HEK293 (cell line): Measurements from ENCODE around the gene SPTBN5.

ENCODE experiments used
- CTCF ChIA-PET: fragments of 350-600 bp; formaldehyde crosslinking; extraction: SDS; loops from one replicate; lab custom pipeline; 2021; ENCODE audit warnings: antibody characterized with exemption; lab: Yijun Ruan, JAX
- POLR2A ChIA-PET: fragments of 300-600 bp; formaldehyde crosslinking; extraction: SDS; loops from one replicate; lab custom pipeline; 2020; ENCODE audit warnings: antibody characterized with exemption, inconsistent platforms; lab: Yijun Ruan, JAX
- H3K27ac ChIP-seq: fragments of 200-500 bp; sonication (Bioruptor generic); 2 replicates; pipeline ENCODE4 v1.5.1; 2014; ENCODE audit warnings: low read depth, low read length, control low read depth, inconsistent platforms; ENCODE audit errors: extremely low read depth
- H3K36me3 ChIP-seq, 2 experiments: fragments of 200-500 bp in 1 of 2; sonication (Bioruptor generic) in 1 of 2; 1 replicate in 1 of 2; 2 replicates in 1 of 2; pipeline ENCODE4 v1.5.1; 2014 to 2017; ENCODE audit warnings: inconsistent platforms in 2 of 2, low read length in 2 of 2; ENCODE audit not compliant: control insufficient read depth in 2 of 2, insufficient read depth in 1 of 2
- H3K4me1 ChIP-seq: fragments of 200-500 bp; sonication (Bioruptor generic); 2 replicates; pipeline ENCODE4 v1.5.1; 2014; ENCODE audit warnings: mild to moderate bottlenecking, low read length, inconsistent platforms; ENCODE audit not compliant: control insufficient read depth, insufficient read depth
- H3K4me3 ChIP-seq: 2 replicates; pipeline ENCODE4 v1.5.1; 2011; ENCODE audit warnings: low read depth, mild to moderate bottlenecking, control low read depth, low read length, moderate library complexity
- H3K9me3 ChIP-seq: fragments of 200-500 bp; sonication (Bioruptor generic); 2 replicates; pipeline ENCODE4 v1.5.1; 2014; ENCODE audit warnings: low read depth, low read length, inconsistent platforms; ENCODE audit not compliant: control insufficient read depth, insufficient read depth
- BCL11A ChIP-seq: fragments of 450-650 bp; formaldehyde crosslinking; IDR thresholded peaks from 2 replicates; pipeline ENCODE4 v1.5.1; 2016; ENCODE audit warnings: low read depth, missing biosample characterization, missing genetic modification characterization
- BCL11B ChIP-seq: fragments of 450-650 bp; formaldehyde crosslinking; IDR thresholded peaks from 2 replicates; pipeline ENCODE4 v1.5.1; 2016; ENCODE audit warnings: low read depth, missing biosample characterization, missing genetic modification characterization
- GLI4 ChIP-seq: fragments of 450-650 bp; formaldehyde crosslinking; IDR thresholded peaks from 2 replicates; pipeline ENCODE4 v1.5.1; 2016; ENCODE audit warnings: missing biosample characterization, missing genetic modification characterization
- IKZF3 ChIP-seq: fragments of 450-650 bp; IDR thresholded peaks from 2 replicates; pipeline ENCODE4 v1.5.0; 2018; ENCODE audit warnings: missing biosample characterization, mild to moderate bottlenecking, missing genetic modification characterization, moderate library complexity
- KLF1 ChIP-seq: fragments of 450-650 bp; formaldehyde crosslinking; IDR thresholded peaks from 2 replicates; pipeline ENCODE4 v1.5.1; 2016; ENCODE audit warnings: missing biosample characterization, missing genetic modification characterization
- KLF10 ChIP-seq: fragments of 450-650 bp; IDR thresholded peaks from 2 replicates; pipeline ENCODE4 v1.5.1; 2018; ENCODE audit warnings: missing biosample characterization, mild to moderate bottlenecking, missing genetic modification characterization
- PRDM1 ChIP-seq: fragments of 450-650 bp; formaldehyde crosslinking; IDR thresholded peaks from 2 replicates; pipeline ENCODE4; 2016; ENCODE audit warnings: missing biosample characterization, missing genetic modification characterization
- ZFP41 ChIP-seq: fragments of 450-650 bp; formaldehyde crosslinking; IDR thresholded peaks from 2 replicates; pipeline ENCODE4 v1.5.1; 2016; ENCODE audit warnings: missing biosample characterization, missing genetic modification characterization, borderline replicate concordance
- ZNF146 ChIP-seq: fragments of 450-650 bp; formaldehyde crosslinking; IDR thresholded peaks from 2 replicates; pipeline ENCODE4 v1.5.1; 2016; ENCODE audit warnings: missing biosample characterization, missing genetic modification characterization
- ZNF169 ChIP-seq: fragments of 450-650 bp; formaldehyde crosslinking; IDR thresholded peaks from 2 replicates; pipeline ENCODE4 v1.5.1; 2016; ENCODE audit warnings: missing biosample characterization, missing genetic modification characterization
- ZNF19 ChIP-seq: fragments of 450-650 bp; formaldehyde crosslinking; IDR thresholded peaks from 2 replicates; pipeline ENCODE4; 2016; ENCODE audit warnings: missing biosample characterization, missing genetic modification characterization, low read depth
- ZNF221 ChIP-seq: fragments of 450-650 bp; formaldehyde crosslinking; IDR thresholded peaks from 2 replicates; pipeline ENCODE4 v1.5.1; 2017; ENCODE audit warnings: missing biosample characterization, missing genetic modification characterization, borderline replicate concordance
- ZNF23 ChIP-seq: fragments of 450-650 bp; formaldehyde crosslinking; IDR thresholded peaks from 2 replicates; pipeline ENCODE4 v1.5.1; 2016; ENCODE audit warnings: missing biosample characterization, missing genetic modification characterization, borderline replicate concordance
- ZNF280C ChIP-seq: fragments of 450-650 bp; formaldehyde crosslinking; IDR thresholded peaks from 2 replicates; pipeline ENCODE4 v1.5.1; 2016; ENCODE audit warnings: missing biosample characterization, missing genetic modification characterization
- ZNF394 ChIP-seq: fragments of 450-650 bp; formaldehyde crosslinking; IDR thresholded peaks from 2 replicates; pipeline ENCODE4 v1.5.1; 2016; ENCODE audit warnings: missing biosample characterization, missing genetic modification characterization, mild to moderate bottlenecking, moderate library complexity, borderline replicate concordance
- ZNF398 ChIP-seq: fragments of 450-650 bp; formaldehyde crosslinking; IDR thresholded peaks from 2 replicates; pipeline ENCODE4 v1.5.1; 2017; ENCODE audit warnings: missing biosample characterization, missing genetic modification characterization
- ZNF473 ChIP-seq: fragments of 450-650 bp; formaldehyde crosslinking; IDR thresholded peaks from 2 replicates; pipeline ENCODE4 v1.5.1; 2017; ENCODE audit warnings: missing biosample characterization, missing genetic modification characterization
- ZNF529 ChIP-seq: fragments of 450-650 bp; formaldehyde crosslinking; IDR thresholded peaks from 2 replicates; pipeline ENCODE4 v1.5.1; 2017; ENCODE audit warnings: missing genetic modification characterization, missing biosample characterization; ENCODE audit not compliant: insufficient replicate concordance
- ZNF664 ChIP-seq: fragments of 450-650 bp; formaldehyde crosslinking; IDR thresholded peaks from 2 replicates; pipeline ENCODE4 v1.5.1; 2016; ENCODE audit warnings: missing biosample characterization, missing genetic modification characterization
- ZNF76 ChIP-seq: fragments of 450-650 bp; formaldehyde crosslinking; IDR thresholded peaks from 2 replicates; pipeline ENCODE4; 2016; ENCODE audit warnings: low read depth, missing biosample characterization, missing genetic modification characterization, borderline replicate concordance
- ZNF837 ChIP-seq: fragments of 450-650 bp; formaldehyde crosslinking; IDR thresholded peaks from 2 replicates; pipeline ENCODE4 v1.5.1; 2016; ENCODE audit warnings: missing biosample characterization, missing genetic modification characterization
- ZSCAN23 ChIP-seq: fragments of 450-650 bp; formaldehyde crosslinking; IDR thresholded peaks from 2 replicates; pipeline ENCODE4 v1.5.1; 2016; ENCODE audit warnings: missing biosample characterization, missing genetic modification characterization
- TF ChIP-seq, protein P1 (sequence below): fragments of 450-650 bp; formaldehyde crosslinking; IDR thresholded peaks from 2 replicates; pipeline ENCODE4 v1.5.1; 2016; ENCODE audit warnings: missing biosample characterization, missing genetic modification characterization
- TF ChIP-seq, protein P2 (sequence below): fragments of 450-650 bp; formaldehyde crosslinking; IDR thresholded peaks from 2 replicates; pipeline ENCODE4 v1.5.1; 2017; ENCODE audit warnings: missing biosample characterization, missing genetic modification characterization
- TF ChIP-seq, protein P3 (sequence below): fragments of 450-650 bp; formaldehyde crosslinking; IDR thresholded peaks from 2 replicates; pipeline ENCODE4 v1.5.1; 2016; ENCODE audit warnings: missing biosample characterization, missing genetic modification characterization

The SPTBN5 gene

GRCh38 chr15:41933771-41934170 lies 39.9 kb upstream of the SPTBN5 start:
- POLR2A ChIA-PET = interaction anchor here (1.5 kb wide), 1 partner anchor 39 kb away, joined by 9 read pairs; the partner anchor contains the start of gene EHD4
- peaks cover 32% of the 10 kb centered on the region for H3K4me1 ChIP-seq
- no peaks in the 10 kb centered on the region for H3K36me3 ChIP-seq
- no peaks in the 10 kb centered on the region for H3K9me3 ChIP-seq
- no peak overlapping the region for H3K4me3 ChIP-seq
- no peak overlapping the region for H3K27ac ChIP-seq
- TF ChIP-seq, protein P1, sequence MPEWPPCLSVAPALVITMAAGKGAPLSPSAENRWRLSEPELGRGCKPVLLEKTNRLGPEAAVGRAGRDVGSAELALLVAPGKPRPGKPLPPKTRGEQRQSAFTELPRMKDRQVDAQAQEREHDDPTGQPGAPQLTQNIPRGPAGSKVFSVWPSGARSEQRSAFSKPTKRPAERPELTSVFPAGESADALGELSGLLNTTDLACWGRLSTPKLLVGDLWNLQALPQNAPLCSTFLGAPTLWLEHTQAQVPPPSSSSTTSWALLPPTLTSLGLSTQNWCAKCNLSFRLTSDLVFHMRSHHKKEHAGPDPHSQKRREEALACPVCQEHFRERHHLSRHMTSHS (tag by site-specific recombination) = no peak
- no peak for TF ChIP-seq IKZF3 (tag by site-specific recombination)
- no peak for TF ChIP-seq BCL11A (tag by site-specific recombination)
- TF ChIP-seq, protein P2, sequence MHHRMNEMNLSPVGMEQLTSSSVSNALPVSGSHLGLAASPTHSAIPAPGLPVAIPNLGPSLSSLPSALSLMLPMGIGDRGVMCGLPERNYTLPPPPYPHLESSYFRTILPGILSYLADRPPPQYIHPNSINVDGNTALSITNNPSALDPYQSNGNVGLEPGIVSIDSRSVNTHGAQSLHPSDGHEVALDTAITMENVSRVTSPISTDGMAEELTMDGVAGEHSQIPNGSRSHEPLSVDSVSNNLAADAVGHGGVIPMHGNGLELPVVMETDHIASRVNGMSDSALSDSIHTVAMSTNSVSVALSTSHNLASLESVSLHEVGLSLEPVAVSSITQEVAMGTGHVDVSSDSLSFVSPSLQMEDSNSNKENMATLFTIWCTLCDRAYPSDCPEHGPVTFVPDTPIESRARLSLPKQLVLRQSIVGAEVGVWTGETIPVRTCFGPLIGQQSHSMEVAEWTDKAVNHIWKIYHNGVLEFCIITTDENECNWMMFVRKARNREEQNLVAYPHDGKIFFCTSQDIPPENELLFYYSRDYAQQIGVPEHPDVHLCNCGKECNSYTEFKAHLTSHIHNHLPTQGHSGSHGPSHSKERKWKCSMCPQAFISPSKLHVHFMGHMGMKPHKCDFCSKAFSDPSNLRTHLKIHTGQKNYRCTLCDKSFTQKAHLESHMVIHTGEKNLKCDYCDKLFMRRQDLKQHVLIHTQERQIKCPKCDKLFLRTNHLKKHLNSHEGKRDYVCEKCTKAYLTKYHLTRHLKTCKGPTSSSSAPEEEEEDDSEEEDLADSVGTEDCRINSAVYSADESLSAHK (tag by site-specific recombination) = no peak
- TF ChIP-seq GLI4 = no peak
- TF ChIP-seq PRDM1 (tag by site-specific recombination) = no peak
- TF ChIP-seq ZNF837 (tag by site-specific recombination) = no peak
- no peak for TF ChIP-seq ZFP41 (tag by site-specific recombination)
- no peak for TF ChIP-seq BCL11B (tag by site-specific recombination)
- no peak for TF ChIP-seq ZNF394 (tag by site-specific recombination)
- TF ChIP-seq ZNF76 = no peak
- CTCF ChIA-PET = no interaction called here

- Histone ChIP-seq H3K27ac (no peak overlapping the region), H3K36me3 (no peaks in the 10 kb centered on the region), H3K4me1 (peaks cover 36% of the 10 kb centered on the region), H3K4me3 (no peak overlapping the region), H3K9me3 (no peaks in the 10 kb centered on the region)
- ChIA-PET POLR2A (interaction anchor here (0.9 to 1.5 kb wide), 2 partner anchors 38 to 39 kb away, joined by 3 to 9 read pairs; partner anchors contain the start of gene EHD4), CTCF (interaction anchor here (0.6 to 0.7 kb wide), 3 partner anchors 10 to 29 kb away, joined by 3 to 4 read pairs (median 3); no protein-coding TSS in a partner anchor)
- TF ChIP-seq ZNF146 (tag by site-specific recombination) = no peak
- TF ChIP-seq KLF1 (tag by site-specific recombination) = no peak
- no peak for TF ChIP-seq ZNF169 (tag by site-specific recombination)
- no peak for TF ChIP-seq ZNF19 (tag by site-specific recombination)
- TF ChIP-seq ZNF221 = no peak
- no peak for TF ChIP-seq ZNF398 (tag by site-specific recombination)
- TF ChIP-seq ZNF280C (tag by site-specific recombination) = no peak
- no peak for TF ChIP-seq ZNF529 (tag by site-specific recombination)
- TF ChIP-seq ZNF23 = no peak
- no peak for TF ChIP-seq ZNF664 (tag by site-specific recombination)
- TF ChIP-seq ZNF473 = no peak
- no peak for TF ChIP-seq PRDM1 (tag by site-specific recombination)
- no peak for TF ChIP-seq ZSCAN23
- TF ChIP-seq, protein P3, sequence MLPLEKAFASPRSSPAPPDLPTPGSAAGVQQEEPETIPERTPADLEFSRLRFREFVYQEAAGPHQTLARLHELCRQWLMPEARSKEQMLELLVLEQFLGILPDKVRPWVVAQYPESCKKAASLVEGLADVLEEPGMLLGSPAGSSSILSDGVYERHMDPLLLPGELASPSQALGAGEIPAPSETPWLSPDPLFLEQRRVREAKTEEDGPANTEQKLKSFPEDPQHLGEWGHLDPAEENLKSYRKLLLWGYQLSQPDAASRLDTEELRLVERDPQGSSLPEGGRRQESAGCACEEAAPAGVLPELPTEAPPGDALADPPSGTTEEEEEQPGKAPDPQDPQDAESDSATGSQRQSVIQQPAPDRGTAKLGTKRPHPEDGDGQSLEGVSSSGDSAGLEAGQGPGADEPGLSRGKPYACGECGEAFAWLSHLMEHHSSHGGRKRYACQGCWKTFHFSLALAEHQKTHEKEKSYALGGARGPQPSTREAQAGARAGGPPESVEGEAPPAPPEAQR (tag by site-specific recombination) = no peak
- no peak for TF ChIP-seq KLF10 (tag by site-specific recombination)
Measured at GRCh38 chr15:41933326-41933725, 39.5 kb upstream of the SPTBN5 start.
